GM19455 (cell line): ENCODE results near the gene CCDC80.

Experiments used
- ATAC-seq: cut with Tn5 transposase; IDR thresholded peaks from one replicate; pipeline ENCODE4 v1.9.1; 2021; ENCODE audit not compliant: unreplicated experiment

Gene CCDC80

DNA sequence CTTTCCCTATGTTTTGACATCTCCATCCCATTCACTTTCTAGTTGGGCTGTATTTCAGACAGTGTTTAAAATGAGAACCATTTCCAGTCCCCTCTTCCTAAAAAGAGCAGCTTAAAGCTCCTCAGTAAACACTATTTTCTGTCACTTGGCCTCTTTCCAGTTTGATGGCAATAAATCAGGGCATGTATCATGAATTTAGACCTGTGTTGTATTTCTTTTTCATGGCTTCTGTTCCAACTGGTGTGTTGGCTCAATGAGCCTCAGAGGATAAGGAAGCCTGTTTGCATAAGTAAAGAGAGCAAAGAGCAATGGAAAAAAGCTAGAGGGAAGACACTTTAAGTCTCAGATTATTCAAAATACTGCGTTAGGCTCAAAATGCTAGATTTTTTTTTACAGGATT lies 7.2 kb downstream of the CCDC80 start:
- no peak for ATAC-seq

DNA sequence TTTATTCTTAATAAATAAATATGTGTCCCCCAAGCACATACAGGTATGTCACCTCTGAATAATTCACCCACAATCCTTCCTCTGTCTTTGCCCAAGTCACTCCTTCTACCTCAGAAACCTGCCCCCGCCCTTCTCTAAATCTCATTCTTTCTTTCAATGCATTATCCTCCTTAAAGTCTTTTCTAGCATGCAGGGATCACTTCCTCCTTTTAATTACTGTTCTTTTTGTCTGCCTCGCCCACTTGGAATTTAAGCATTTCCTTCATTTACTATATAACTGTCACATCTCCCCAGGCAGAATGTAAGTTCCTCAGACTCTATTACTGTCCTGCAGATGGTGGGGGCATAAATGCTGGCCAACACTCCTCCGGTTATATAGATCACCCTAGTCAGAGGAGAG lies 7.8 kb downstream of the CCDC80 start:
- no peak for ATAC-seq

DNA sequence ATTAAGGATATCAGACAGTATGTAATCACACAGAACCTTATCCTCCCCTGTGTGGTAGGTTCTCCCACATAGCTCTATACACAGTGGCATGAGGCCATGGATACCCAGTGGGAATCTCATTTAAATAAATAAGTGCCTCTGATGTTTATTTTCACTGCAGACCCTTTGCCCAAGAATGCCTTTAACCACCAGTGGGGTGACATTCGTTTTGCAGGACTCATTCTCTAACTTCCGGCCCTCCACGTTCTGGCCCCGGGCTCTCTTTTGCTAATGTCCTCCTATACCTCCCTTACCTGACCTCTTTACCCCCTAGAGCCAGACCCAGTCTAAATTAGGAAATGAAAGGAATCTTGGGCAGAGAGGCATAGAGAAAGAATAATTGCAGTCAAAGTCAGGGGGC lies 8.3 kb downstream of the CCDC80 start:
- ATAC-seq: no peak

DNA sequence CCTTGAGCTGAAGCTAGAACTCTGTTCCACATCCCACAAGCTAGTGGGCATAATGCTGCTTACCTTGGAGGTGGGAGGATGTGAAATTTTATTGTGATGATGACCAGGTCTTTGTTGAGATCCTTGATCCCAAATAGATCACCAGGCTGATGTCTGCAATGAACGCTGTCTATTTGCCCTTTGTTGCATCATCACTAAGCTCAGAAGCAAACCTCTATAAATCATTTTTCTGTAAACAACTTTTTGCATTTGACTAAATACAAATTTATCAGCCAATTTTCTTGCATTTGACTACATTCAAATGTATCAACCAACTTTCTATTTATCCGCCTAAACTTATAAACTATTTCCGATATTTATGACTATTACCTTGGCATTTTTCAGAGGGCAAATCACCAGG lies 9.7 kb downstream of the CCDC80 start:
- no peak for ATAC-seq

DNA sequence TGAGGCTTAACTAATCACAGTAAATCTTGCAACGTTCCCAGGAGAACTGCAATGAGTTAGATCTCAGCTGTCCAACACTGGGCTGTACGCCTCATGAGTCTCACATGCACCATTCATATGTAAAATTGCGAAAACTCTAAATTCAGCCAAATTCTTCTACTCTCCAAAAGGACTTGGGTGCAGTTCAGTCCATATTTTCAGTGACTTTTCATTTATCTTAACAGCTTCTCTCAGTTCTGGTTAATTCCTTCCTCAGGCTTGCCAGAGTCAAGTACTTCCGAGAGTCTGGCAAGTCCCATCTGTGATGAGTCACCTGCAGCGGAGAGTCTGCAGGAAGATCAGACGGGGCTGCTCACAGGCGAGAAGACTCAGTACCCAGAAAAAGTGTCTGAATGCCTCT lies 11.5 kb downstream of the CCDC80 start:
- no peak for ATAC-seq

DNA sequence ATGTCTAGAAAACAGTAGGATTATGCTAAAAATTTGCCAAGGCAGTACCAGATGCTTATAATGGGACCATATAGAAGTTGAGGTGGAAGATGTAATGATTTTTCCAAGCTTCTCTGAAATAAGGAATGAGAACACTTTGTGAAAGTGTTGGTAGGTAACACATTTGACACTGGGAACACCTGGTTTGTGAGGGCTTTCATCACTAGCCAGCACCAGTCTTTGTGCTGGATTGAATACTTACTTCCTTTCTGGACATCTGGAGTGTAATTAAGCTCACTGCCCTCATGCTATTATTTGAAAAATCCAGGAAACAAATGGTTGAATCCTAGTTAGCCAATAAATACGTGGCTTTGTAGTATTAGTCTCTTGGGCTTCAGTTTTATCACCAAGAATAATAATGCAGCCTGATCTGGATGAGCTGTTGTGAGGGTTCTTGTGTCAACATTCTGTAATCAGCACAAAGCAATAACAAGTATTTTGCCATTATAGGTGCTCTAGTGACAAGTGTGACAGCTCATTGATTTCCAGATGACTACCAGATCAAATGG lies 12.9 kb downstream of the CCDC80 start:
- no peak for ATAC-seq

DNA sequence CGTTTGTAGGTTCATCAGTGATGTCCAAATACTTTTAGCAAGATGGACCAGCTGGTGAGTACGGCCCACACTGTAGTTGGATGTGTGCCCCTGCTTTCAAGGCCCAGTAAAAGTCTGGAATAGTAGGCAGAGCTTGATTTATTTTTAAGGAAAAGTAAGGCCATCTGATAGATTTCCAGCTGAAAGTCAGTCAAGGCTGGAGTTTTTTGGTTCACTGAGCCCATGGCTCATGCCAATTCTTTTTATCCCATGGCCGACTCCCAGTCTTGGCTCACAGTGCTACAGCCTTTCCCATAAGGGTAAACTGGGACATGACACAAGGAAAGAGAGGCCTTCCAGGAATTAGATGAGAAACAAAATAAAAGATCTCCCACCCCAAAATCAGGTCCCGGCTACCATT lies 13.5 kb downstream of the CCDC80 start:
- ATAC-seq: no peak

DNA sequence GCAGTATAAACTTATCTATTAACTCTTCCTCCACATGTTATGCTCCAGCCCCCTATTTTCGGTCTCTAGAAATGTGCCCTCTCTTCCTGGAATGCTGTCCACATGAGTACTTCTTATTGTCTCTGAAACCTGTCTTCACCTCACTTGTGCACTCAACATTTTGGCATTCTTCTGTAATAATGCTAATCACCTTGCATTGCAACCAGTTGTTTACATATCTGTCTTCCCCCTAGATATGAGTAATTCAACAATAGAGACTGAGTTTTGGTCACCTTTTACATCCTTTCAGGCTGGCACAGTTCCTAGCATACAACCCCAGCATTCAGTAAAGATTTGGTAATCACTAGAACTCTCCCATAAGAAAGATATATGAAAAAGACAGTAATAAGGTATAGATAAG lies 17.2 kb downstream of the CCDC80 start:
- no peak for ATAC-seq

DNA sequence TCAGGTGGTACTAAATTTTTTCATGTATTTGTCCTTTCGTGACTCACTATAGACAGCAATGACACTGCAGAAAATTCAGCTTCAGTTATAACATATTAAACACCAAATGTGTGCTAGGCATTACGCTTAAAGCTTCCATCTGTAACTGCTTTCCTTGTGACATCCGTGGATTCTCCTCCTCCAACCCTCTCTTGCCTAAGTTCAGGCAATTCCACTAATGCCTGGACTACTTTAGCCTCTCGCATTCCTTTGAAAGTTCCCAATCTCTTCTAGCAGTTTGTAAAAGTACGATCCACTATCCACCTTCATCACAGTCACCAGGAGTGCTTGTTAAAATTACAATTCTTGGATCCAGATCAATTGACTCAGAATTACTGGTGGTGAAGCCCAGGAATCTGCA lies 17.7 kb downstream of the CCDC80 start:
- ATAC-seq: no peak

DNA sequence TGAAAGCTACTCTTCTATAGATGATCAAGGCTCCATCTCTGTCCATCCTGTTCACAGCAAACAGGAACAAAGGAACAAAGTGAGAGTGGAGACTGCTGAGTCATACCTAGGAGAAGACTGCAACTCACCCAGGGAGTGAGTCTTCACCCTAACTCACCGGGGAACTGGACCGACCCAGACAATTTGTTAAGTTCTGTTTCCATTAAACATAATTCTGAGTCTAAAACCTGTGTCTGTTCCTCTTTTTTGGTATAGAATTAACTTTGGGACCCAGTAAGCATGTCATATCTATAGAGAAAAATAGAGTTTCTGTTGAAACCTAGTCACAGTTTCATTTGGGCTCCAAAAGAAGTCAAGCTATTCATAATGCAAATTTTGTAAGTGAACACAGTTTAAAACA lies 21.6 kb downstream of the CCDC80 start:
- ATAC-seq: peak; percentile 87

DNA sequence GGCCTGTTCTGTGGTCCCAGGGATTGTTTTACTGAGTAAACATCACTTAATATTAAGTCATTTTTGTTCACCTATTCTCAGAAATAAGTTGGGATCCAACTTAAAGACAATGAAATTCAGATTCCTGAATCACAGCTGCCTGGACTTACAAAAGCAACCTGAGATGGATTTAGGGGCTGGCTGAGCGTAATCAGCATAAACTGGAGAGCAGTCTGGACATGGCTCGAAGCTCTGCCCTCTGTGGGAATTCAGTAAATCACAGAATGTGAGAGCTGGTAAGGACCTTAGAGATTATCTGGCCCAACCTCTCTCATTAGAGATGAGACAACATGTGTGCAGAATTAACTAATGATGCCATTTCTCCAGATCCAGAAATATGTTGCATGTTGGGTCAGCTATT lies 23.7 kb downstream of the CCDC80 start:
- ATAC-seq: no peak

DNA sequence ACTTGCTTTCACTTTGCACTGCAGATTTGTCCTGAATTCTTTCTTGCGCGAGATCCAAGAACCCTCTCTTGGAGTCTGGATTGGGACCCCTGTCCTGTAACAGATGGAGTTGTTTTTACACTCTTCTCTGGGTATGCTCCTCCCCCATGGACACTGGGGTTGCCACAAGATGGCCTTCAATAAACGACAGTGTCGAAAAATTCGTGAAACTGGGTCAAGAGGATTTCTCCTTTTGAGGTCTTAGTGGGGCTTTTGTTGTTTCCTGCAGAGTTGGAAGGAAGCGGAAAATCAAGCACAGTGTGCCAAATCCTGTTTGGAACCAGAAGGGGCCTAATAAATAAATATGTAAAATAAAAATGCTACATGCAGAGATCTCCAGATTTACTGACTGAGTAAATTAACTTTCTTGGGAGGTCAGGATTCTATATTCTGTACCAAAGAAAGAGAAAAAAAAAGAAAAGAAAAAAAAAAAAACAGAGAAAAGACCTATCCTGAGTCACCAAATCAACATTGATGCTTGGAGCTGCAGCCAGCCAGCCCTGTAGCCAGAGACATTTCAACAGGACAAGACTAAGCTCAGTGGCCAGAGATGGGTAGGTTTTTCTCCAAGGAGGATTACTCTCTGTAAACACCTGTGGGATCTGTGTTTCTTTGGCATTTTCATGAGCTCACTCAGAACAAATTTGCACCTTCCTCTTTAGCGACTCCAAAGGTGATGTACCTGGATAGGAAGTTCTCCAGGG lies 24.8 kb downstream of the CCDC80 start:
- no peak for ATAC-seq

DNA sequence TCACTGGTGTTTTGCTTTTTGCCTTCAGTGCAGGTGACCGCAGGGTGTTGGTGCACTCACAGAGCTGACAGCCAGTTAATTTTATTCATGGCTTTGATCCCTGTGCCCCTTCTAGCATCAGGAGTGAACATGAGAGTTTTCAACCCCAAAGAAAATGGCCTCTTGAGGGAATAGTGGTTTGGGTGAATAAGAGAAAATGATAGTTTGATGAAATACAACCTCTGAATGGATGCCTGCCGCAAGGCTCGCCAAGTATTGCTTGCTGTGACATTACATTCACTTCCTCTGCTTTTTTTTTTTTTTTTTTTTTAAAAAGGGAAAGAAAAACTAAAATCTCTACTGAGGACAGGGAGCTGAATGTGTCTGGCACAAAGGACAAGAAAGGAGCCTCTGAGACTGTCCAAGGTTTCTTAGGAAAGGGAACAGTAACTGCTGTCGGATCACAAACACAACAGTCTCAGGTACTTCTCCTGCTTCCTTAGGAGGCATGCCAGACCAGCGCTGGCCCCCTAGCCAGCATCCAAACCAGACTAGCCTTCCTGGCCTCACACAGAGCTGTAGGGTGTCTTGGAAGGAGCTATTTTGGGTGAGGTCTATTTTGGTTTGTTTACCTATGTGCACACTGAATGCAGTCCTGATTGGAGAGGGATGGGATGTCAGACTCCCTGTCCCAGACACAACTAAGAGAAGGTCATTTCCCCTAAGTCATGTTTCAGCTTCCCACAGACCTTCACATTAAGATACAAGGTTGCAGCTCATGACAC lies 29.0 kb downstream of the CCDC80 start:
- no peak for ATAC-seq

DNA sequence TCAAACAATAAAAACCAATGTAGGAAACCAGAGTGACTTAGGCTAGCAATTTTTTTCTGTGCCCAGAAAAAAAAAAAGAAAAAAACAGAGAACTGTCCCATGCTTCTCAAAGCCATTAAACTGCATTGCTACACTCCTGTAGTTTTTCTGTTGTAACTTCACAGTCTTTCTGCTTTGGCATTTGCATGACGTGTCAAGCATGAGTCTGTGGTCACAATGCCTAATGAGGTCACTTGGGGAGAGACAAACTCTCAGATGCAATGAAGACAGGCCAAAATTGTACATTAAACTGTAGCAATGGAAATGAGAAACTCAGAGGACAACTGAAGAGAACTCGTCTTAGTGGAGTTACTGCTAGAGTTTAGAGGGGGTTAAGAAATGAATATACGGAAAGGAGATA lies 30.8 kb downstream of the CCDC80 start:
- no peak for ATAC-seq

DNA sequence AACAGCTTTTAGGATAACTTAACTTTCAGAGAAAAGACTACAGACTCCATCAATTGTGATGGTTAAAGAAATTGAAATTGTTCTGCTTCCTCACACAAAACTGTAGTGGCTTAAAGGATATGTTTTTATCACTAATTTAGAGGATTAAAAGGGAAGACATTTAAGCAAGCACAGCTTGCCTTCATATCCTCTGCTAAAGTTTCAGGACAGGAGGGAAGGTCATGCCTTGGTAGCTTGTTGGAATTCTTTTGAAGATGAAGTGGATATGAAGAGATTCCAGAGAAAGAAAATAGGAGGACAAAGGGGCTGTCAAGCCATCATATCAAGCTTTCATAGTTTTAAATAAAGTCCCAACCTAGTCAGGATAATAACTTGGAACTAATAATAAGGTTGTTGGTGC lies 33.1 kb downstream of the CCDC80 start:
- ATAC-seq: no peak

DNA sequence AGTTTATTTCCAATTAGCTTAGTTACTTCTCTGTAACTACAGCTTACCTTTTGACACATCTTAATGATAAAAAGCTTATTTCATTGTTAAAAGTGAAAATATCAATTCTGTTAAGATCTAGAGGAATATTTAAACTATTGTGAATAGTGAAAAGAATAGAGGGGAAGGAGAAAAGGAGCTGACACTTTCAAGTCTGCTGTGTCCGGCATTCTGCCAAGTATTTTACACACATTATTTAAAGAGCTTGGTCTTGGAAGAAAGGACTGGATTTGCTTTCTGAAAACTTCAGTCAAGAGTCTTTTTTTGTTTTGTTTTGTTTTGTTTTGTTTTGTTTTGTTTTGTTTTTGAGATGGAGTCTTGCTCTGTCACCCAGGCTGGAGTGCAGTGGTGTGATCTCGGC lies 34.8 kb downstream of the CCDC80 start:
- no peak for ATAC-seq

DNA sequence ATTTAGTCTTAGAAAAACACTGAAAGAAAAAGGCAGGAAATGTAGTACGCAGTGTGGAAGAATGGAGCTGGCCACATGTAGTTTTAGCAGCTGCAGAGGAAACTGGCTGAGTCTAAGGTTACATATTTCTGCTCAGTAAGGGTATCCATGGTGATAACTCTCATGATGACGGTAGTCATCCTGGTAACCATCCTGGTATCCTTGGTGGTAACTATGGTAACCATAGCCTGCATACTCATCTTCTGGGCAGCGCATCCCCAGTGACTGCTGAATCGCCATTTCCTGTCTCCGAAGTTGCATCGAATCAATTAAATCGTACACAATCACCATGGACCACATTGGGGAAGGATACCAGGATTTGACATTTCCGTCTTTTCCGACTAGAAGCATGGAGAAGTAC lies 35.7 kb downstream of the CCDC80 start:
- no peak for ATAC-seq

DNA sequence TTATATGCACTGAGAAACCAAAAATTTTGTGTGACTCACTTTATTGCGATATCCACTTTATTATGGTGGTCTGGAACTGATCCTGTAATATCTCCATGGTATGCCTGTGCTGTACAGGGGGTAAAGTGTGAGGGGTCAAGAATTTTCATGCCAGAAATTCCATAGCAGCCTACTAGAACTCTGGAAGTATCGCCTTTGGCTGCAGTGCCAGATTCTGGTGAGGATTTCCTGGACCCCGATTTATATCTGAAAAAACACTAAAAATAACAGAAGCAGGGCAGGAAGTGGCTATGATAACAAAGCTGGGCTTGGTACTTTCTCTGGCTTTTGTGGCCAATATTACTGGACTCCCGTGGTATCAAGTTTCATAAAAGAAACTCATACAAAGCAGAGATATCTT lies 36.4 kb downstream of the CCDC80 start:
- ATAC-seq: no peak

DNA sequence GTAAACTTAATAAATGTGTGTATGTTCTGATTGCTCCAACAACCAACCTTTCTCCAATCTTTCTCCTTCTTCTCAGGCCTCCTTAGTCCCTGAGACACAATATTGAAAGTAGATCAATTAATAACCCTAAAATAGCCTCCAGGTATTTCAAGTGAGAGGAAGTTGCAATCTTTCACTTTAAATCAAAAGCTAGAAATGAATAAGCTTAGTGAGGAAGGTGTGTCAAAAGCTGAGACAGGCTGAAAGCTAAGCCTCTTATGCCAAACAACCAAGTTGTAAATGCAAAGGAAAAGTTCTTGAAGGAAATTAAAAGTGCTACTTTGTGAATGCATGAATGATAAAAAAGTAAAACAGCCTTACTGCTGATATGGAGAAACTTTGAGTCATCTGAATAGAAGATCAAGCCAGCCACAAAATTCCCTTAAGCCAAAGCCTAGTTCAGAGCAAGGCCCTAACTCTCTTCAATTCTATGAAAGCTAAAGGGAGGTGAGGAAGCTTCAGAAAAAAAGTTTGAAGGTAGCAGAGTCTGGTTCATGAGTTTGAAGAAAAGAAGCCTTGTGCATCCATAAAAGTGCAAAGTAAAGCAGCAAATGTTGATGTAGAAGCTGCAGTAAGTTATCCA lies 38.6 kb downstream of the CCDC80 start:
- ATAC-seq: peak; percentile 81

DNA sequence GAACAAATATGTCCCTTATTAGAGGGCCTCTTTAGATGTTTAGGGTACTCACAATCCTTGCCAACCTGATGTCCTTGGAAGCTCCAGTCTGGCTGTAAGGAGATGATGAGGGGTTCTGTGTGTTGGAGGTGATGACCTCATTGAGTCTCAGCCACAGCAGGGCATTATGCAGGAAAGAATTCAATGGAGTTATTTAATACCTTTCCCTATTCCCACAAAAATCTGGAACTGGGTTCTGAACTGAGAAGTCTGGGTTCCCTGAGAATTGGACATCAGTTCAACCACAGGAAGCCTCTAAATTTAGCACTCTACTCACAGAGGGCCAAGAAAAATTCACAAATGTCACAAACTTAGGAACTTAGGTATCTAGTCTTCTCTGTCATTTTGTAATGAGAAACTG lies 42.2 kb downstream of the CCDC80 start:
- no peak for ATAC-seq

DNA sequence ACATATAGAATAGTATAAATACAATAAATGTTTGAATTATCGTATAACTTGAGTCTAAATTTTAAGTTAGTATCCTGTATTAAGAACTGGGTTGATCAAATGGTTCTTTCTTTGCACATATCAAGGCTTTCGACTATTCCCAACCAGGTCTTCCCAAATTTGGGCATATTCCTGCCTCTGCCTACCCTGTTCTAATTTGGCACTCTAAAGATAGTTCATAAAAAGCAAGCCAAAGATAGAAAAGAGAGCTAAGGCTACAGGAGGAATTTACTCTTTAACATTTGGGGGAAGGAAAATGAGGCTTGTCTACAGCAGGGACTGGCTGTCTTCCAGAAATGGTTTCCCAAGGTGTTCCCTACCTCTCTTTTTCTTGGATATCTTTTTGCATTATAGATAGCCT lies 43.0 kb downstream of the CCDC80 start:
- ATAC-seq: no peak

DNA sequence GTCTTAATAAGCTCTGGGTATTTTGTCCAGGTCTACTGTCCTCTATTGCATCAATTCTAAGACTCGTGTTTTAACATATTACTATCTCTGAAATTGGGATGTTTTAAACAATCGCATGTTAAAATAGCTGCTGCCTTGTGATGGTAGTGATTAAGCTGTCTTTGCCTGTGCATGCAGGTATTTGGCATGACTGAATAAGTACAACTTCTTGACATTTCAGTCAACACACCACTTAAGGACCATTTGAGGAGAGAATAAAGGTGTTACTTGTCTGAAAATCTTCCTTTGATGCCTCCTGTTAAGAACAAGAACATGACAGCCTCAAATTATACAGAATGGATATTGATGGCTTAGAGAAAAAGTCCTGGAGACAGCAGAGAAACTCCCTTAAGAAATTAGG lies 46.1 kb downstream of the CCDC80 start:
- ATAC-seq: no peak
